Thyroid gland (tissue), 4 donors: ENCODE results near the gene PPP1R9A. TPM values are rescaled to one million over a fixed set of nuclear protein-coding genes. Genes with fewer than 3 reads are reported as not detected.
A peak's percentile ranks its signal among the peaks of the same experiment; 100 is the strongest.

Experiments
- DNase-seq, 2 donors: peaks; one replicate each; pipeline ENCODE4 v3.0.0-alpha.2; 2019
- H3K27ac ChIP-seq, 3 donors: fragments of 200-600 bp; sonication (generic); 1 replicate in 2 of 3; 2 replicates in 1 of 3; pipeline ENCODE4 v1.5.1; 2016 to 2019; ENCODE audit warnings: mild to moderate bottlenecking in 1 of 3, moderate library complexity in 1 of 3
- H3K27me3 ChIP-seq: fragments of 200-600 bp; sonication (generic); one replicate; pipeline ENCODE4 v1.5.1; 2019
- H3K36me3 ChIP-seq, 2 donors: fragments of 200-600 bp; sonication (generic); one replicate each; pipeline ENCODE4 v1.5.1; 2016 to 2019
- H3K4me1 ChIP-seq, 2 donors: fragments of 200-600 bp; sonication (generic); one replicate each; pipeline ENCODE4 v1.5.1; 2017 to 2019
- H3K4me3 ChIP-seq, 3 donors: fragments of 200-600 bp; sonication (generic); replicated peaks in 1 of 3; 1 replicate in 2 of 3; 2 replicates in 1 of 3; pipeline ENCODE4 v1.5.1; 2016; ENCODE audit warnings: mild to moderate bottlenecking in 1 of 3
- H3K9me3 ChIP-seq: fragments of 200-600 bp; sonication (generic); one replicate; pipeline ENCODE4 v1.5.1; 2017
- CTCF ChIP-seq, 6 experiments: fragments of 200-600 bp in 3 of 6; fragments of 450-650 bp in 3 of 6; sonication (generic) in 3 of 6; IDR thresholded peaks; one replicate each; pipeline ENCODE4 v1.5.1; 2016 to 2019; ENCODE audit warnings: antibody characterized with exemption in 6 of 6, mild to moderate bottlenecking in 2 of 6, inconsistent platforms in 1 of 6, moderate library complexity in 1 of 6
- POLR2A ChIP-seq, 2 donors: fragments of 450-650 bp; IDR thresholded peaks; one replicate each; pipeline ENCODE4 v1.6.1; 2017; ENCODE audit warnings: antibody characterized with exemption in 2 of 2, mild to moderate bottlenecking in 2 of 2, moderate library complexity in 1 of 2
- WGBS, 2 donors: methylation state at CpG; one replicate each; pipeline ENCODE4 v1.1.5; 2017; 5-methylcytosine and 5-hydroxymethylcytosine counted together
- intact Hi-C: fragments of 100-400 bp; cut with DNase I; formaldehyde crosslinking; loops from one replicate; pipeline ENCODE4 v1.15.1; 2023
- total RNA-seq, 4 donors: library from RNA; depleted of rRNA; stranded (reverse); fragments of >200 nt; gene quantifications; one replicate each; pipeline ENCODE4 v1.2.3, GENCODE V29; 2016

Gene PPP1R9A
- total RNA-seq, 4 donors from 2014 or later = 38.8 to 89.6 (median 45.5) TPM

- Histone ChIP-seq H3K27me3 (no peaks in the 10 kb centered on the region), H3K4me3 (no peak overlapping the region), H3K27ac (peak overlapping the region; percentile 86 to 91 (median 90)), H3K9me3 (no peaks in the 10 kb centered on the region), H3K36me3 (no peaks in the 10 kb centered on the region), H3K4me1 (peaks cover 5 to 17% of the 10 kb centered on the region in 2 donors)
- WGBS, 2 donors = 14 to 21% methylated on average over 1 of the region's 1 CpG
- DNase-seq = peak; percentile 73 to 74
- intact Hi-C loops = no loop called here
- TF ChIP-seq POLR2A (IDR thresholded peaks at IDR 0.05) = no peak
- TF ChIP-seq CTCF (IDR thresholded peaks at IDR 0.05) = no peak
Observed at GRCh38 chr7:95104739-95105138, 197.3 kb downstream of the PPP1R9A start.

- intact Hi-C loops = no loop called here
- H3K27ac ChIP-seq = peak overlapping the region; percentile 54 to 91 (median 90)
- H3K4me1 ChIP-seq = peaks cover 5 to 17% of the 10 kb centered on the region in 2 donors
- H3K9me3 ChIP-seq = no peaks in the 10 kb centered on the region
- H3K27me3 ChIP-seq = no peaks in the 10 kb centered on the region
- DNase-seq = peak in 1 of 2 donors; percentile 4
- no peak overlapping the region for H3K4me3 ChIP-seq
- no peaks in the 10 kb centered on the region for H3K36me3 ChIP-seq
- TF ChIP-seq CTCF (IDR thresholded peaks at IDR 0.05) = no peak
- TF ChIP-seq POLR2A (IDR thresholded peaks at IDR 0.05) = no peak
Observed at GRCh38 chr7:95105627-95106026, 198.2 kb downstream of the PPP1R9A start.

- Histone ChIP-seq H3K36me3 (no peaks in the 10 kb centered on the region), H3K9me3 (no peaks in the 10 kb centered on the region), H3K4me1 (peaks cover 5 to 17% of the 10 kb centered on the region in 2 donors), H3K4me3 (no peak overlapping the region), H3K27me3 (no peaks in the 10 kb centered on the region), H3K27ac (peak overlapping the region in 2 of 3 donors; percentile 54 to 91)
- intact Hi-C loops = no loop called here
- TF ChIP-seq CTCF (IDR thresholded peaks at IDR 0.05) = no peak
- TF ChIP-seq POLR2A (IDR thresholded peaks at IDR 0.05) = no peak
- 96 to 98% methylated on average over 2 of the region's 2 CpGs for WGBS, 2 donors
- DNase-seq = no peak
Observed at GRCh38 chr7:95106401-95106800, 199.0 kb downstream of the PPP1R9A start.

- no peak overlapping the region for H3K27ac ChIP-seq
- no peaks in the 10 kb centered on the region for H3K27me3 ChIP-seq
- TF ChIP-seq CTCF (IDR thresholded peaks at IDR 0.05) (no peak), POLR2A (IDR thresholded peaks at IDR 0.05) (no peak)
- intact Hi-C loops = no loop called here
- H3K9me3 ChIP-seq = no peaks in the 10 kb centered on the region
- no peaks in the 10 kb centered on the region for H3K36me3 ChIP-seq
- no peak overlapping the region for H3K4me3 ChIP-seq
- WGBS, 2 donors = 95 to 97% methylated on average over 3 of the region's 3 CpGs
- no peak for DNase-seq
- H3K4me1 ChIP-seq = no peaks in the 10 kb centered on the region
Observed at GRCh38 chr7:95110707-95111106, 203.3 kb downstream of the PPP1R9A start.

GRCh38 chr7:95113590-95113989 lies 206.2 kb downstream of the PPP1R9A start:
- Histone ChIP-seq H3K4me1 (no peaks in the 10 kb centered on the region), H3K9me3 (no peaks in the 10 kb centered on the region), H3K27me3 (no peaks in the 10 kb centered on the region), H3K36me3 (no peaks in the 10 kb centered on the region), H3K4me3 (no peak overlapping the region), H3K27ac (no peak overlapping the region)
- TF ChIP-seq CTCF (IDR thresholded peaks at IDR 0.05) = no peak
- TF ChIP-seq POLR2A (IDR thresholded peaks at IDR 0.05) = no peak
- intact Hi-C loops = no loop called here
- no peak for DNase-seq
